ENCODE data around the gene FKTN. TPM values are rescaled to one million over a fixed set of nuclear protein-coding genes. Genes with fewer than 3 reads are reported as not detected.
A peak's percentile ranks its signal among the peaks of the same experiment; 100 is the strongest.
"Not testable (repeated sequence)": the region's sequence is repeated elsewhere in the genome, so short reads cannot be mapped to it uniquely, and the experiment has no call there.

FKTN gene
- total RNA-seq, 1 donor from 2014 or later, result 57.7 TPM

DNA sequence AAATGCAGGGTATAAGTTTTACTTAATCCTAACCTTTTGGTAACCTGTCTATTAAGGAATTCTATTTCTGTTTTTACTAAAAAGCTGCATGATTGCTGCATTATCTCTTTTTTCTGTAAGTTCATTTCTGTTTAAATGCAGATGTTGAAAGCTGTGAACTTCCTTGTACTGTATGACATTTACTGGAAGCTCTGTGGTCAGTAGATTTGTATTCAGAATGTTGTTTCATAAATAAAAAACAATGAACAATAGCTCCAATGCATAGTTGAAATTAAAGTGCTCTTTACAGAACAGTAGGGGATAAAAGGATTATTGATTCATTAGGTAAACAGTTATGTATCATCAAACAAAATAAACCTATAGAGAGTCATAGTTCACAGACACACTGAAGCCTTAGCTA is 46.5 kb upstream of the FKTN start:
- H3K27me3 ChIP-seq, result no peaks in the 10 kb centered on the region
- no peak overlapping the region for H2AFZ ChIP-seq (replicated peaks)
- Mint-ChIP-seq H3K27me3 (ENCODE audit: insufficient read depth, low read depth) (no peaks in the 10 kb centered on the region), H3K4me1 (no peaks in the 10 kb centered on the region), H3K4me3 (no peak overlapping the region), H3K9me3 (peaks cover 3% of the 10 kb centered on the region), H3K27ac (no peak overlapping the region), H3K36me3 (peaks cover 26% of the 10 kb centered on the region)
- no peak overlapping the region for H3K9ac ChIP-seq
- no peaks in the 10 kb centered on the region for H3K79me2 ChIP-seq (ENCODE audit: low read depth)
- no peak overlapping the region for H3K4me2 ChIP-seq
- H3K4me1 ChIP-seq, result no peaks in the 10 kb centered on the region
- no peaks in the 10 kb centered on the region for H3F3A ChIP-seq (ENCODE audit: low read depth)
- no peak overlapping the region for H3K4me3 ChIP-seq
- H3K27ac ChIP-seq, result no peak overlapping the region
- H4K20me1 ChIP-seq (ENCODE audit: low read depth), result no peaks in the 10 kb centered on the region
- H3K36me3 ChIP-seq, result peaks cover 17% of the 10 kb centered on the region
- no peak for TF ChIP-seq EZH2phosphoT487 (IDR thresholded peaks at IDR 0.05)
- no peak for TF ChIP-seq CTCF (IDR thresholded peaks at IDR 0.05)
- TF ChIP-seq EZH2 (IDR thresholded peaks at IDR 0.05), result no peak
- DNase-seq (ENCODE audit: low spot score), result no peak
- H3K9me3 ChIP-seq (ENCODE audit: low read depth), result no peaks in the 10 kb centered on the region

- no peaks in the 10 kb centered on the region for H4K20me1 ChIP-seq (ENCODE audit: low read depth)
- H3K9ac ChIP-seq, result no peak overlapping the region
- no peaks in the 10 kb centered on the region for H3K4me1 Mint-ChIP-seq
- H3K27me3 Mint-ChIP-seq (ENCODE audit: insufficient read depth, low read depth), result no peaks in the 10 kb centered on the region
- no peaks in the 10 kb centered on the region for H3K4me1 ChIP-seq
- H3K9me3 Mint-ChIP-seq, result peaks cover 39% of the 10 kb centered on the region
- H3K79me2 ChIP-seq (ENCODE audit: low read depth), result no peaks in the 10 kb centered on the region
- DNase-seq (ENCODE audit: low spot score), result no peak
- H3K4me3 ChIP-seq, result no peak overlapping the region
- H3K27me3 ChIP-seq, result no peaks in the 10 kb centered on the region
- no peak overlapping the region for H2AFZ ChIP-seq (replicated peaks)
- H3F3A ChIP-seq (ENCODE audit: low read depth), result no peaks in the 10 kb centered on the region
- no peak for TF ChIP-seq EZH2 (IDR thresholded peaks at IDR 0.05)
- TF ChIP-seq EZH2phosphoT487 (IDR thresholded peaks at IDR 0.05), result no peak
- no peak for TF ChIP-seq CTCF (IDR thresholded peaks at IDR 0.05)
- no peaks in the 10 kb centered on the region for H3K9me3 ChIP-seq (ENCODE audit: low read depth)
- peaks cover 23% of the 10 kb centered on the region for H3K36me3 ChIP-seq
- no peak overlapping the region for H3K4me3 Mint-ChIP-seq
- H3K36me3 Mint-ChIP-seq, result peaks cover 59% of the 10 kb centered on the region
- H3K27ac ChIP-seq, result no peak overlapping the region
- no peak overlapping the region for H3K4me2 ChIP-seq
- no peak overlapping the region for H3K27ac Mint-ChIP-seq
These were observed 42.0 kb upstream of the FKTN start for GRCh38 chr9:105515811-105516413.

GRCh38 chr9:105519710-105520369 is 38.1 kb upstream of the FKTN start:
- not testable (repeated sequence) for H4K20me1 ChIP-seq (ENCODE audit: low read depth); H3K4me1 Mint-ChIP-seq; H3K36me3 ChIP-seq; H3K79me2 ChIP-seq (ENCODE audit: low read depth); H3F3A ChIP-seq (ENCODE audit: low read depth); H3K27me3 Mint-ChIP-seq (ENCODE audit: insufficient read depth, low read depth); H3K27ac ChIP-seq; H3K27me3 ChIP-seq; H3K4me3 Mint-ChIP-seq; H3K9me3 ChIP-seq (ENCODE audit: low read depth); H3K4me3 ChIP-seq; H3K4me1 ChIP-seq; H3K9ac ChIP-seq; H2AFZ ChIP-seq (replicated peaks); H3K27ac Mint-ChIP-seq; H3K4me2 ChIP-seq
- Mint-ChIP-seq H3K36me3 (peaks cover 72% of the 10 kb centered on the region), H3K9me3 (peaks cover 43% of the 10 kb centered on the region)
- DNase-seq (ENCODE audit: low spot score), result peak; percentile 52

GRCh38 chr9:105520992-105521391 is 36.9 kb upstream of the FKTN start:
- H3K79me2 ChIP-seq (ENCODE audit: low read depth); H3K9ac ChIP-seq; H3K36me3 ChIP-seq; H3K27me3 Mint-ChIP-seq (ENCODE audit: insufficient read depth, low read depth); DNase-seq (ENCODE audit: low spot score); H3K4me2 ChIP-seq; H2AFZ ChIP-seq (replicated peaks); H3K4me3 ChIP-seq; H3F3A ChIP-seq (ENCODE audit: low read depth); H3K27ac Mint-ChIP-seq; H3K9me3 ChIP-seq (ENCODE audit: low read depth); H4K20me1 ChIP-seq (ENCODE audit: low read depth); H3K4me3 Mint-ChIP-seq; H3K4me1 ChIP-seq; H3K27ac ChIP-seq; H3K27me3 ChIP-seq; H3K4me1 Mint-ChIP-seq: not testable (repeated sequence)
- peaks cover 42% of the 10 kb centered on the region for H3K9me3 Mint-ChIP-seq
- H3K36me3 Mint-ChIP-seq, result peaks cover 68% of the 10 kb centered on the region

- H3K27me3 ChIP-seq; H3F3A ChIP-seq (ENCODE audit: low read depth); H3K4me1 ChIP-seq; H3K36me3 ChIP-seq; DNase-seq (ENCODE audit: low spot score); H3K4me2 ChIP-seq; H3K27me3 Mint-ChIP-seq (ENCODE audit: insufficient read depth, low read depth); H3K4me3 ChIP-seq; H3K27ac Mint-ChIP-seq; H2AFZ ChIP-seq (replicated peaks); H3K4me3 Mint-ChIP-seq; H4K20me1 ChIP-seq (ENCODE audit: low read depth); H3K4me1 Mint-ChIP-seq; H3K79me2 ChIP-seq (ENCODE audit: low read depth); H3K9me3 ChIP-seq (ENCODE audit: low read depth); H3K9ac ChIP-seq; H3K27ac ChIP-seq: not testable (repeated sequence)
- Mint-ChIP-seq H3K36me3 (peaks cover 60% of the 10 kb centered on the region), H3K9me3 (peaks cover 37% of the 10 kb centered on the region)
These were observed 35.1 kb upstream of the FKTN start for GRCh38 chr9:105522618-105523385.
